ENCODE data around the gene LARP4B.

The LARP4B gene

DNA sequence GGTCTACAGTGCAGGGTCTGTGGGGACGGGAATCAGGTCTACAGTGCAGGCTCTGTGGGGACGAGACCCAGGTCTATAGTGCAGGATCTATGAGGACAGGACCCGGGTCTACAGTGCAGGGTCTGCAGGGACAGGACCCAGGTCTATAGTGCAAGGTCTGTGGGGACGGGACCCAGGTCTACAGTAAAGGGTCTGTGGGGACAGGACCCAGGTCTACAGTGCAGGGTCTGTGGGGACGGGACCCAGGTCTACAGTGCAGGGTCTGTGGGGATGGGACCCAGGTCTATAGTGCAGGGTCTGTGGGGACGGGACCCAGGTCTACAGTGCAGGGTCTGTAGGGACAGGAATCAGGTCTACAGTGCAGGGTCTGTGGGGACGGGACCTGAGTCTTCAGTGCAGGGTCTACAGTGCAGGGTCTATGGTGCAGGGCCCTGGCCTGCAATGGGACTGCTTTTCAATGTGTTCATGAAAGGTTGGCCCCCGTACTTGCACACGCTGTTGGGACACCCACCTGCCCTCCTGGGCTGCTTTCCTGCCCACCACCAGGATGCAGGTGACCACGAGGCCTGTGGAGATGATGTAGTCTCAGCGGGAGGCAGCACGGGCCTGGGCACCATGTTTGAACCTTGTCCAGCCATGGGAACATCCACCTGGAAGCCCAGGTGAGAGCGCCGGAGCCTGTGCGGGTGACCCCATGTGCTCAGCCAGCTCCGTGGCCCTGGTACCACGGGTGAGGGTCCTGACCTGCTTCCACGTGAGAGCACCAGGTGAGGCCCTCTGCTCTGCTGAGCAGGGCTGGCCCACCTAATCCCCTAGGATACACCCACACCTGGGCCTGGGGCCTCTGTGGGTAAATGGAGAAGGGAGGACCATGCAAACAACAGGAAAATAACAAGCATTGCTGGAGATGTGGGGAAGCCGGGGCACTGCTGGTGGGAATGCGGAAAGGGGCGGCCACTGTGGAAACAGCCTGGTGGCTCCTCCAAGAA is 150.7 kb downstream of the LARP4B start:
- H3K27ac ChIP-seq (ENCODE audit: insufficient read depth in 1 of 2, low read depth in 1 of 2, low read length in 2 of 2, poor library complexity in 1 of 2, severe bottlenecking in 2 of 2) = no peak overlapping the region
- POLR2A ChIA-PET = no interaction called here
- CTCF ChIA-PET = no interaction called here
- no peak for DNase-seq
- H3K4me1 ChIP-seq (ENCODE audit: control extremely low read depth in 1 of 4, control insufficient read depth in 4 of 4, insufficient read depth in 4 of 4, low read length in 3 of 4) = peaks cover 0 to 6% (median 4%) of the 10 kb centered on the region in 4 experiments
- H3K27me3 ChIP-seq (replicated peaks in 2 of 5; ENCODE audit: control insufficient read depth in 4 of 5, insufficient read depth in 5 of 5, low read length in 4 of 5) = peaks cover 0 to 48% (median 7%) of the 10 kb centered on the region in 5 experiments
- H3K36me3 ChIP-seq (ENCODE audit: control insufficient read depth in 4 of 4, insufficient read depth in 4 of 4, low read length in 3 of 4) = no peaks in the 10 kb centered on the region
- H3K4me3 ChIP-seq (ENCODE audit: control insufficient read depth in 1 of 7, extremely low read depth in 1 of 7, insufficient read depth in 4 of 7, low read depth in 2 of 7, low read length in 6 of 7) = no peak overlapping the region
- 97% methylated on average over 19 of the region's 21 CpGs for WGBS (ENCODE audit: insufficient coverage)
- peaks cover 0 to 4% (median 0%) of the 10 kb centered on the region in 5 experiments for H3K9me3 ChIP-seq (ENCODE audit: control extremely low read depth in 1 of 5, control insufficient read depth in 4 of 5, insufficient read depth in 2 of 5, low read depth in 1 of 5, low read length in 4 of 5)

DNA sequence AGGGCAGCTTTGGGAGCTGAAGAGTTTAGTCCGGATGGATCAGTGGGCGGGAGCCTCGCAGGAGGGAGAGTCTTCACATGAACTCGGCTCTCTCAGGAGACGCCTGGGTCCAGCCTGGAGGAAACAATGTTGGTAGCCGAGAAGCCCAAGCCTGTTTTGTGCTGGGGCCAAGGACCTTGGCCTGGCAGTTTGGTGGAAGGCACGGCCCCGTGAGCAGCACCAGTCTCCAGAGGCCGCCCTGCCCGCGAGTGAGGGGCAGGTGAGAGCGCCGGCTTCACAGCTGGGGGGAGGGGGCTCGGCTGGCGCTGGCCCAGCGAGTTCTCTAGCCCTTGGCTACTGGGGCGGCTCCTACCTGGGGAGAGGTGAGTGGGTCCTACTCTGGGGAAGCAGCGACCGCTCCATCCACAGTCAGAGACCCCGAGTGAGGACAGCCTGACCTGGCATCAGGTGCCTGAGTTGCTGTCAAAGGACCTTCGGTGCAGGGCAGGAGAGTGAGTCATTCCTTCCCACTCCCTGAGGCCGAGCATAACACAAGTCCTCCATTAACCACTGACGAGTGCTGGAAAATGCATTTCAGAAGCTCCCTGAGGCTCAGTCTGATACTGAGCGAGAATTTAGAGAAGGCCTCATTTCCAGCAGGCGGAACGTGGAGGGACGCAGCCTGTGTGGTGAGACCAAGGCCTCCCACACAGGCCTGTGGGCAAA is 152.7 kb downstream of the LARP4B start:
- ChIA-PET POLR2A (no interaction called here), CTCF (no interaction called here)
- DNase-seq = no peak
- Histone ChIP-seq H3K4me3 (ENCODE audit: control insufficient read depth in 1 of 7, extremely low read depth in 1 of 7, insufficient read depth in 4 of 7, low read depth in 2 of 7, low read length in 6 of 7) (no peak overlapping the region), H3K4me1 (ENCODE audit: control extremely low read depth in 1 of 4, control insufficient read depth in 4 of 4, insufficient read depth in 4 of 4, low read length in 3 of 4) (no peaks in the 10 kb centered on the region), H3K36me3 (ENCODE audit: control insufficient read depth in 4 of 4, insufficient read depth in 4 of 4, low read length in 3 of 4) (no peaks in the 10 kb centered on the region), H3K27me3 (replicated peaks in 2 of 5; ENCODE audit: control insufficient read depth in 4 of 5, insufficient read depth in 5 of 5, low read length in 4 of 5) (peaks cover 0 to 32% (median 0%) of the 10 kb centered on the region in 5 experiments), H3K9me3 (ENCODE audit: control extremely low read depth in 1 of 5, control insufficient read depth in 4 of 5, insufficient read depth in 2 of 5, low read depth in 1 of 5, low read length in 4 of 5) (peaks cover 0 to 4% (median 0%) of the 10 kb centered on the region in 5 experiments), H3K27ac (ENCODE audit: insufficient read depth in 1 of 2, low read depth in 1 of 2, low read length in 2 of 2, poor library complexity in 1 of 2, severe bottlenecking in 2 of 2) (no peak overlapping the region)
- WGBS (ENCODE audit: insufficient coverage) = 73% methylated on average over 25 of the region's 27 CpGs

DNA sequence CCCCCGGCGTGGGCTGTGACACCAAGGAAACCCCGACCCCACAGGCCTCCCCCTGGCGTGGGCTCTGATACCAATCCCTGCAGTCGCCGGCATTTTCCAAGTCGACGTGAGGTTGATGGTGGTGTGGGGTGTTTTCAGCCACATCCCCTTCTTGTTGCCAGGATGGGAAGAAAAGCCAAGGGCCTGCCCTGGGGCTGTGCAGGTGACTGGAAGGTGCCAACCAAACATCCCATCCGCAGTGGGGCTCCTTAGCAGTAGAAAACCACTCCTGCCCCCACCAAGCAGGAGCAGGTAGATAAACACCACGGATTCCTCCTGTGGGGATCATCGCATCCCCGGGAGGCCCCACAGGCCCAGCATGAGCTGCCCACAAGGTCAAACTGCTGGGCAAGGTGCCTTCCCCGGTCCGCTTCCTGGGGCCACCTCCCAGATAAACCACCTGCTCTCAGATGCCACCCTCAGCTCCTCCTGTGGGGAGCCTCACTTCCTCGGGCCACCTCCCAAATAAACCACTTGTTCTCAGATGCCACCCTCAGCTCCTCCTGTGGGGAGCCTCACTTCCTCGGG is 153.5 kb downstream of the LARP4B start:
- no peak overlapping the region for H3K27ac ChIP-seq (ENCODE audit: insufficient read depth in 1 of 2, low read depth in 1 of 2, low read length in 2 of 2, poor library complexity in 1 of 2, severe bottlenecking in 2 of 2)
- WGBS (ENCODE audit: insufficient coverage) = 92% methylated on average over 4 of the region's 16 CpGs

DNA sequence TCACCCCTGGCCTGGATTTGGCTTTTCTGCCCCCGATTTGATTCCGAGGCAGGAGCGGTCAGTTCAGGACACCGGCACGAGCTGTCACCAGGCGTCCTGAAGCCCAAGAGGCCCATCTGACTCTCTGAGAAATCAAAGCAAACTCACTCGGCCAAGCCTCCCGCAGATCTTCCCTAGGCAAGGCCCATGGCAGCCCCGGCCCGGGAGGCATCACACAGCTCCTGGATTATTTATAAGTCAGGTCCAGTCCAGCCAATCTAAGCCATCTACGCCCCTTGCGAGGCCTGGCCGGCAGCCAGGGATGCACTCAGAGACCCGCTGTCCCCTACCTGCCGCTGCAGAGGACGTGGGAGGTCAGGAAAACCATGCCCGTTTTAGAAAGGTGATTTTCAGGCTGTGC is 154.7 kb downstream of the LARP4B start:
- H3K9me3 ChIP-seq (ENCODE audit: control extremely low read depth in 1 of 5, control insufficient read depth in 4 of 5, insufficient read depth in 2 of 5, low read depth in 1 of 5, low read length in 4 of 5) = peaks cover 0 to 5% (median 0%) of the 10 kb centered on the region in 5 experiments
- H3K27ac ChIP-seq (ENCODE audit: insufficient read depth in 1 of 2, low read depth in 1 of 2, low read length in 2 of 2, poor library complexity in 1 of 2, severe bottlenecking in 2 of 2) = no peak overlapping the region
- H3K36me3 ChIP-seq (ENCODE audit: control insufficient read depth in 4 of 4, insufficient read depth in 4 of 4, low read length in 3 of 4) = no peaks in the 10 kb centered on the region
- WGBS (ENCODE audit: insufficient coverage) = 92% methylated on average over 14 of the region's 17 CpGs
- peaks cover 0 to 19% (median 0%) of the 10 kb centered on the region in 5 experiments for H3K27me3 ChIP-seq (replicated peaks in 2 of 5; ENCODE audit: control insufficient read depth in 4 of 5, insufficient read depth in 5 of 5, low read length in 4 of 5)
- no peak for DNase-seq
- ChIA-PET CTCF (no interaction called here), POLR2A (no interaction called here)
- H3K4me1 ChIP-seq (ENCODE audit: control extremely low read depth in 1 of 4, control insufficient read depth in 4 of 4, insufficient read depth in 4 of 4, low read length in 3 of 4) = no peaks in the 10 kb centered on the region
- no peak overlapping the region for H3K4me3 ChIP-seq (ENCODE audit: control insufficient read depth in 1 of 7, extremely low read depth in 1 of 7, insufficient read depth in 4 of 7, low read depth in 2 of 7, low read length in 6 of 7)

More for the DNA sequence above, 153.5 kb downstream of the LARP4B start:
- no peaks in the 10 kb centered on the region for H3K4me1 ChIP-seq (ENCODE audit: control extremely low read depth in 1 of 4, control insufficient read depth in 4 of 4, insufficient read depth in 4 of 4, low read length in 3 of 4)
- H3K4me3 ChIP-seq (ENCODE audit: control insufficient read depth in 1 of 7, extremely low read depth in 1 of 7, insufficient read depth in 4 of 7, low read depth in 2 of 7, low read length in 6 of 7) = no peak overlapping the region
- peaks cover 0 to 25% (median 0%) of the 10 kb centered on the region in 5 experiments for H3K27me3 ChIP-seq (replicated peaks in 2 of 5; ENCODE audit: control insufficient read depth in 4 of 5, insufficient read depth in 5 of 5, low read length in 4 of 5)
- ChIA-PET CTCF (no interaction called here), POLR2A (no interaction called here)
- H3K9me3 ChIP-seq (ENCODE audit: control extremely low read depth in 1 of 5, control insufficient read depth in 4 of 5, insufficient read depth in 2 of 5, low read depth in 1 of 5, low read length in 4 of 5) = peaks cover 0 to 4% (median 0%) of the 10 kb centered on the region in 5 experiments
- no peaks in the 10 kb centered on the region for H3K36me3 ChIP-seq (ENCODE audit: control insufficient read depth in 4 of 4, insufficient read depth in 4 of 4, low read length in 3 of 4)
- DNase-seq = no peak

DNA sequence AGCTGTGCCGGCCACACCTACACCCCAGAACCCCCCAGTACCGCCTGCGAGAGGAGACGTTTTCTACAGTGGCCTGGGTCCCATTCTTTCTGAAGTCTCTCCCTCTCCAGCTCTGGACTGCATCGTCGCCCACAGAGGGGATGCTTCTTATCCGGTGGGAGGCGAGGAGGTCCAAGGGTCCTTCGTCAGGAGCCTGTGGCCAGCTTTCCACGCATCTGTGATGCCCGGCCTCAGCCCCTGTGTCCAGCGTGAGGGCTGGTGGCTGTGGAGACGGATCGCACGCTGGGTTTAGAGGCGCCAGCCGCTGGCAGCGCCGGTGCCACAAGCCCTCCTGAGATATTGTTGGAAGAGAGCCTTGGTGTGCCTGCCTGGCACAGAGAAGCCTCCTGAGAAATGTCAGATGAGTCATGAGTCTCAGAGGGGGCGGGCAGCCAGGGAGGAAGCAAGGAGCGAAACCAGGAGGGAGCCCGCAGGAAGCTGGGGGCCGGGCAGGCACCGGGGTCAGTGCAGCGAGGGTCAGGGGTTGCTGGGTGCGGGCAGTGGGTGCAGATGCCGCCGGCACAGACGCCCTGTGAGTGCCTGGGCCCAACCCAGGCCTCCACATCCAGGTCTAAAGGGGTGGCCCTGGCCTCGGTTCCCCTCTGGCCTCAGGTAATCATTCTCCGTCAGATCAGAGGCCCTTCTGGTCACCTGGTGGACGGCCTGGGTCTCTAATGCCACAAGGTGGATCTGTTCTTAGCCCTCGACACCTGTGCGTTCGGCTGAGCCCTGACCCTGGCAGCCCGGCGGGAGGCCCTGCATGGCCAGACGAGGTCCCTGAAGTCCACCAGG is 156.0 kb downstream of the LARP4B start:
- Histone ChIP-seq H3K27ac (ENCODE audit: insufficient read depth in 1 of 2, low read depth in 1 of 2, low read length in 2 of 2, poor library complexity in 1 of 2, severe bottlenecking in 2 of 2) (no peak overlapping the region), H3K4me1 (ENCODE audit: control extremely low read depth in 1 of 4, control insufficient read depth in 4 of 4, insufficient read depth in 4 of 4, low read length in 3 of 4) (no peaks in the 10 kb centered on the region), H3K27me3 (replicated peaks in 2 of 5; ENCODE audit: control insufficient read depth in 4 of 5, insufficient read depth in 5 of 5, low read length in 4 of 5) (peaks cover 0 to 16% (median 2%) of the 10 kb centered on the region in 5 experiments), H3K4me3 (ENCODE audit: control insufficient read depth in 1 of 7, extremely low read depth in 1 of 7, insufficient read depth in 4 of 7, low read depth in 2 of 7, low read length in 6 of 7) (no peak overlapping the region), H3K36me3 (ENCODE audit: control insufficient read depth in 4 of 4, insufficient read depth in 4 of 4, low read length in 3 of 4) (no peaks in the 10 kb centered on the region), H3K9me3 (ENCODE audit: control extremely low read depth in 1 of 5, control insufficient read depth in 4 of 5, insufficient read depth in 2 of 5, low read depth in 1 of 5, low read length in 4 of 5) (peaks cover 0 to 5% (median 0%) of the 10 kb centered on the region in 5 experiments)
- ChIA-PET CTCF (no interaction called here), POLR2A (no interaction called here)
- DNase-seq = no peak
- 92% methylated on average over 35 of the region's 38 CpGs for whole genome bisulfite sequencing (ENCODE audit: insufficient coverage)

DNA sequence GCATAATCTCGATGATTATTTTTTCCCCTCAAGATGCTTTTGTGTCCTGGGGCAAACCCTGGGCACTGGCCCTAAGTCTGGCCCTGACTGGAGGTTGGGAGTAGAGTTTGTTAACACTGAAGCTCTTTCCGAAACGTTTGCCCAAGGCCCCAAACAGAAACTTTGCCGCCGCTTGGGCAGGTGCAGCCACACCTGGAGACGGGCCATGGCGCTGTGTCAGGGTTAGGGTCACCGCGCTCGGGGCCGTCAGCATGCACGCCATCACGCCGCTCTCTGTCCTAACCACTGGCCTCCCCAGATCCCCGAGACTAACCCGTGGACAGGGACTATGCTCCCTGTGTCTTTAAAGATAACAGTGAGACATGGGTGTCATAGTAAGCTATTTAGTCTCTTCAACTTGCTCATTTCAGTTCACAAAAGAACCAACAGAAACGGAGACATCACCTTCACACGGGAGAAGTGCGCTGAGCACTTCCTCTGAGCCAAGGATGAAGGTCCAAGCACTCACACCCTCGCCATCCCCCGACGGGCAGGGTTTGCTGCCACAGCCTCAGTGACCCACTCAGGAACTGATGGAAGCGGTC is 156.8 kb downstream of the LARP4B start:
- DNase-seq = no peak
- no peak overlapping the region for H3K27ac ChIP-seq (ENCODE audit: insufficient read depth in 1 of 2, low read depth in 1 of 2, low read length in 2 of 2, poor library complexity in 1 of 2, severe bottlenecking in 2 of 2)
- no peaks in the 10 kb centered on the region for H3K36me3 ChIP-seq (ENCODE audit: control insufficient read depth in 4 of 4, insufficient read depth in 4 of 4, low read length in 3 of 4)
- ChIA-PET POLR2A (interaction anchor here (0.6 kb wide), 1 partner anchor 30 kb away, joined by 3 read pairs; no protein-coding TSS in a partner anchor), CTCF (no interaction called here)
- H3K9me3 ChIP-seq (ENCODE audit: control extremely low read depth in 1 of 5, control insufficient read depth in 4 of 5, insufficient read depth in 2 of 5, low read depth in 1 of 5, low read length in 4 of 5) = peaks cover 0 to 5% (median 0%) of the 10 kb centered on the region in 5 experiments
- no peaks in the 10 kb centered on the region for H3K4me1 ChIP-seq (ENCODE audit: control extremely low read depth in 1 of 4, control insufficient read depth in 4 of 4, insufficient read depth in 4 of 4, low read length in 3 of 4)
- WGBS (ENCODE audit: insufficient coverage) = 89% methylated on average over 22 of the region's 23 CpGs
- H3K4me3 ChIP-seq (ENCODE audit: control insufficient read depth in 1 of 7, extremely low read depth in 1 of 7, insufficient read depth in 4 of 7, low read depth in 2 of 7, low read length in 6 of 7) = no peak overlapping the region
- H3K27me3 ChIP-seq (replicated peaks in 2 of 5; ENCODE audit: control insufficient read depth in 4 of 5, insufficient read depth in 5 of 5, low read length in 4 of 5) = peaks cover 0 to 16% (median 2%) of the 10 kb centered on the region in 5 experiments
